ENCODE results near the gene CISH. TPM values are rescaled to one million over a fixed set of nuclear protein-coding genes. Genes with fewer than 3 reads are reported as not detected.

The CISH gene, protein sequence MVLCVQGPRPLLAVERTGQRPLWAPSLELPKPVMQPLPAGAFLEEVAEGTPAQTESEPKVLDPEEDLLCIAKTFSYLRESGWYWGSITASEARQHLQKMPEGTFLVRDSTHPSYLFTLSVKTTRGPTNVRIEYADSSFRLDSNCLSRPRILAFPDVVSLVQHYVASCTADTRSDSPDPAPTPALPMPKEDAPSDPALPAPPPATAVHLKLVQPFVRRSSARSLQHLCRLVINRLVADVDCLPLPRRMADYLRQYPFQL
- 2.2 TPM for polyA plus RNA-seq (2013, experiment 1 of 2; ENCODE audit: insufficient read length)
- 2.8 TPM for polyA plus RNA-seq (2013, experiment 2 of 2; ENCODE audit: insufficient read length)

DNA sequence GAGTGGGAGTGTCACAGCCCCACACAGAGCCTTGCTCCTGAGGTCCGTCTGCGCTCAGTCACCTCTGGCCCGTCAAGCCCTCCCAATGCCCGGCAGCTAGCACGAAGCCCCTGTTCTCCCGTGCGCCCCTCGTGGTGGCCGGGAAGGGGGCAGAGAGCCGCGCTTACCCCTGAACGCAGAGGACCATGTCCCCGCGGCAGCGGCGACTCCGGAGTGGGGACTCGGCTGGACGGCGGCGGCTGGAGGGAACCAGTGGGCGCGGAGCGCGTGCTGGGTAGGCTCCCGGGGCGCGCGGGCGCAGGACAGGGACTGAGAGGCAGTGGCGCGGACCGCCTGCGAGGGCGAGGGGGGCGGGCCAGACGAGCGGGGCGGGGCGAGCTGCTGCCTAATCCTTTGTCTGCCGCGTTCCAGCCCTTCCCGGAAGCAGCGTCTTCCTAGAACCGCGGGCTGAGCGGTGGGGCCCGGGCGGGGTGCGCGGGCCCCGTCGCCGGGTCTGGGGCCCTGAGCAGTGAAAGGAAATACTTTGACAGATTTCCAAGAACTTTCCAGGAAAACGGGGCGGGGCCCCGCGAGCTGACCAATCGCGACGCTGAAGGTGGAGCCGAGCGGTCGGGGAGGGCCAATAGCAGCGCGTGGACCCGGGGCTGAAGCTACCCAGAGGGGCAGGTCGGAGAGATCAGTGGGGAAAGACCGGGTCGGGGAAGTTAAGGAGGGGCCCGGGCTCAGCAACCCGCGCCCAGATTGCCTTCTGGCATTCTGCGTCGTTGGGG, at the start of gene CISH:
Gene CISH, minus strand, starts transcription at position 311 of the 770 bp plus-strand sequence. Its CDS starts 124 bp downstream, at position 187.
- DNase-seq: peak; percentile 93

- DNase-seq: no peak
Measured at GRCh38 chr3:50660386-50660785, 48.8 kb upstream of the CISH start.

GRCh38 chr3:50658831-50659230, 47.3 kb upstream of the CISH start:
- DNase-seq: no peak

DNA sequence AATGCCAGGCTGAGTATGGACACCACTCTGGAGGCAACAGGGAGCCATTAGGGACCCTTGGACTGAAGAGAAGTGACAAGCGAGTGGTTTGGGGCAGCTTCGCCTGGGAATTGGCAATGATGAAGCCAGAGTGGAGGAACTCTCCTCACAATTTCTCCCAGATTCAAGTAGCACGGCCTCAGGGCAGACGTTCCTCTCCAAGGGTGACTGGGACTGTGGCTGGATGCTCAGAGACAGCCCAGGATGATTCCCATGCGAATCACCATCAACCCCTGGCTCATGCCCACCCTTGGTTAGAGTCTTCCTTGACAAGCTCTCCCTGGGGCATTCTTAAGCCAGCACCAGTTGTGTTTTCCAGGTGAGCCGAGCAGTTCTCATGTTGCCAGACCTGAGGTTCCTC, 46.8 kb upstream of the CISH start:
- peak; percentile 68 for DNase-seq

DNA sequence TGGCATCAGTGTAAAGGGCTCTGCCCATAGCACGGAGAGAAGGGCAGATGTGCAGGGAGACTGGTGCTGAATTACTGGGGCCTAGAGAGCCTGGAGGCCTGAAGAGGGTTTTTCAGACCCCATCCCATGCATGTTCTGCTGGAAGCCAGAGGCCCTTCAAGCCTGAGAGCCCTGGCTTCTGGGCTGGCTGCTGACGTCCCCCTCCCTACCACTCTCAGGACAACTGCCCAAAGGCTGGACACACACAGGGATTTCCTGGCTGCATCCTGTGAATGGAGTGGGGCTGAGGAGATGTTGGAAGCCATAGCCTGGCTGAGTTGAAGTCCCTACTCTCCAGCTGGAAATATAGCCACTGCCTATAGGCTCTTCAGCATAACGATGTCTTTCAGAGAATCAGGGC, 46.2 kb upstream of the CISH start:
- DNase-seq: no peak

- no peak for DNase-seq
Measured at GRCh38 chr3:50657407-50657806, 45.8 kb upstream of the CISH start.

- no peak for DNase-seq
Measured at GRCh38 chr3:50656417-50657195, 45.0 kb upstream of the CISH start.

- DNase-seq: peak; percentile 5
Measured at GRCh38 chr3:50655009-50655830, 43.6 kb upstream of the CISH start.

DNA sequence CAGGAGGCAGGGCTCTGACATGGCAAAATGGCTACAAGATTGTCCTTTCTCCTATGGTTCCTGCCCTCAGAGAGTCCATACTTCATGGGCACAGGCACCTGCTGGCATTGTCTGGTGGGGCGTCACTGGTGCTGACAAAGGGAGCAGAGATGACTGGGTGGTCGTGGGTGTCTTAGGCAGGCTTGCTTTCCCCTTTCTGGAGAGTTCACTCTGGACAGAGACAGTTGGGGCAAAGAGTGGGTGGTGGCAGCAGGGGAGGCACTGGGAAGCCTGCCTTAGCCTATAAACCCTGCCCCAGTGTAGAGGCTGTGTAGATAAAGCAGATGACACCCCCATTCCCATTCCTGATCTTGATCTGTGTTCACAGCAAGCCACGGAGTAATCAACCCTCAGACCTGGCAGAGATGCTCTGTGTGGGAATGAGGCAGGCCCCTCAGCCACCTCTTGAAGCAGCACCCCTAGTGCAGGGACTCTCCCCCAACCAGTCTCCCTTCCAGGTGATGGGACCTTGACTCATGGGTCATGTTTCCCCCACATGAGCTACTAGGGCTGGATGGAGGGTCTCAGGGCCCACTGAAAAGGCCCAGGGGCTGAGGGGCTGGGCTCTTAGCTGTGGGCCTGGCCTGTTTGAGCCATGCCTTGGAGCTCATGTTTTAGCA, 42.5 kb upstream of the CISH start:
- no peak for DNase-seq

GRCh38 chr3:50652709-50653108, 41.1 kb upstream of the CISH start:
- DNase-seq: peak; percentile 17

- DNase-seq: no peak
Measured at GRCh38 chr3:50651920-50652529, 40.5 kb upstream of the CISH start.

DNA sequence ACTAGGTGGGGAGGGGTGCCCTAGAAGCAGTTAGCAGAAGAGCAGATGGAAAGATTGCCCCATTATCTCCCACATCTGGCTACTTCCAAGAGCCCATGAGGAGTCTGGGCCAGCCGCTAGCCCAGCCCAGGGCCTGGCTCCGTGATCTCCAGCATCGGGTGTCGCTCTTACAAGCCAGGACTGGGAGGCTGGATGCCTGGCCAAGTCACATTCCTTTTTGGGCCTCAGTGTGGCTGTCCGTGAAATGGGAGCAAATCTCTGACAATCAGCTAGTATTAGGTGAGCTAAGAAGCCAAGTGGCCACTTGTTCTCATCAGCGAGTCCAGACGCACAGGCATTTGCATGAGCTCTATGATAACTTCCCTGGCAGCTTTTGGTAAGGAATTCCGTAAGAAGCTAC, 39.9 kb upstream of the CISH start:
- DNase-seq: no peak

- no peak for DNase-seq
Measured at GRCh38 chr3:50650018-50650417, 38.4 kb upstream of the CISH start.

DNA sequence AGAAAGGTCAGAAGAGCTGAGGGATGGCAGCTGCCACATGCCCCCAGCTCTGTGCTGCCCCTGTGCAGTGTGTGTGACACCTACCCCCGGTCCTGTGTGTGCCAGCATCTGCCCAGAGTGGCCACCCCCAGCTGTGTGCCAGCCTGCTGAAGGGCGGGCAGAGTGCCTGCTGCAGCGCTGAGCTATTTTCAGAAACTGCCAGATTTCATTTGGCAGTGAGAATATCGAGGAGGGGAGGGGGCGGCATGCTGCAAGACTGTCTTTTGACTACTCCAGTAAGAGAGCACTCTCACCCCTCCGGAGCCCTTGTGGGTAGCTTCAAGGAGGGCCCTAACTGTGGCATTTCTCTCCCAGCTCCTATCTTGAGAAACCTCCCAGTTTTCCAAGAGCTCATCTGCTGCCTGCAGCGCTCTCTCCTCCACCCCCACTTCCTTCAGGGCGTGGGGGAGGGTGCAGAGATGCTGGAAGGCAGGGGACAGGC, 37.9 kb upstream of the CISH start:
- DNase-seq: no peak

- DNase-seq: no peak
Measured at GRCh38 chr3:50648944-50649343, 37.4 kb upstream of the CISH start.

DNA sequence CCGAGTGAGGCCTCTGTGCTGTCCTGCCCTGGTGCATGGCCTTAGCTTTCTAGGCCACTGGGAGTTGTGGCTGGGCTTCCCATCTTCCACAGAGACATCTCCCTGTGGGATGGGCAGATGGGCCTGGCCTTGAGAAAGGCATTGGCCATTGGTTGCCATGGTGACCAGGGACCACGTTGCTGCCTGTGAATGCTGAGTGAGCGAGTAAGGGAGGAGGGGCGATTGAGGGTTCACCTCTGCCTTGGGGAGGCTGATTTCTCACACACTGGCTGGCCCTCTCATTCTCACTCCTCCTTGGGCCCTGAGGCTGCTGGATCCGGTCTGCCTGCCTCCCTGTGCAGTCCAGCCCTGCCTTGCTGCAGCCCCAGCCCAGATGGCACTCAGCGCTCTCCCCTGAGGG, 36.7 kb upstream of the CISH start:
- no peak for DNase-seq

GRCh38 chr3:50645378-50645777, 33.8 kb upstream of the CISH start:
- DNase-seq: no peak

DNA sequence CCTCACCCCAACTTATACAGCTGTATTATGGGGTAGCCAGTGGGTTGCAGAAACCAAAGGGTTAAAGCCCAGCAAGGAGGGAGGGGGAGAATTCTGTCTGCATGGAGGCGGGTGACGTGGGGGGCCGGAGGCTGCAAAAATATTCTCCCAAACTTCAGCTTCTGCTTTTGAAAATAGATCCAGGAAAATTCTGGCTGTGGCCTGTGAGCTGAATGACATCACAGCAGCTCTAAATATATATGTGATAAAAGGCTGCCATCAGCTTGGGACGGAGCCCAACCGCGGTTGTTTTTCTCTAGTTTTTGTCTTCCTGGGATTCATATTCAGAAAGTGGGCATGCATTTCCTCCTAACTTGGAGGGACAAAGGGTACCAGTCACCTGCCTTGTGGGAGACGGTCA, 33.0 kb upstream of the CISH start:
- DNase-seq: no peak

DNA sequence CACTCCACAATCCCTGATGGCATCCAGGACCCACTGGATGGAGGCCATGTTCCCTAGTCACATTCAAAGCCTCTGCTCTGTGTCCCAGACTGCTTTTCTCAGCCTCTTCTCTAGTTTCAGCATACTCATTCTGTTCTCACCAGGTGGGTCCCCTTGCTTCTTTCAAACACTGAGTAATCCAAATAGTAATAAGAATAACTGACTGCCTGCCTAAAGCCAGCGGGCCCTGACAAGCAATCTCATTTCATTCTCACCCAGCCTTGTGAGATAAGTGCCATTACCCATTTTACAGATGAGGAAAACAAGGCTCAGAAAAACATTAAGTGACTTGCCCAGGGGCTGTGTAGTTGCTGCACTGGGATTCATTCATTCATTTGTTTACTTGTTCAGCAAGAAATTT, 30.8 kb upstream of the CISH start:
- DNase-seq: no peak

GRCh38 chr3:50639055-50639494, 27.5 kb upstream of the CISH start:
- DNase-seq: peak; percentile 74

DNA sequence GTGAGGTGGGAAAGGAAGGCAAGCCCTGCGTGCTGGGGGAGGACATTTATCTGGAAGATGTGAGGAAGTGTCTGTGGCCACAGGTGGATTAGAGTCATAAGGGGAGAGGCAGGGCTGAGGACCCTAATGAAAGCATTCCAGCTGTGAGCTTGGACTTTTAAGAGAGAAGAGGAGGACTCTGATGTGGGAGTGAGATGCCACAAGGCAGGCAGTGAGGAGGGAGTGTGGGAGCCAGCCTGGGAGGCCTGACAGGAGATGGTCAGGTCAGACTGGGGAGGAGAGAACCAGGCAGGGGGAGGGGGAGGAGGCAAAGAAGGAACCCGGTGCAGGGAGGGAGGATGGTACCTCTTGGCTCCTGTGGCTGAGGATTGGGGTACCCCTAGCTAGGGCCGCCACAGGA, 26.4 kb upstream of the CISH start:
- DNase-seq: no peak
